AG09309 (cell line): ENCODE results near the gene GAB4.

ENCODE experiments used
- DNase-seq: peaks from one replicate; pipeline ENCODE4 v3.0.0-alpha.2; 2010; ENCODE audit warnings: low read depth
- H3K4me3 ChIP-seq: 2 replicates; pipeline ENCODE4 v1.5.1; 2011; ENCODE audit warnings: mild to moderate bottlenecking, low read depth, low read length, moderate library complexity; ENCODE audit not compliant: control insufficient read depth
- CTCF ChIP-seq: IDR thresholded peaks from 2 replicates; pipeline ENCODE4 v1.5.1; 2011; ENCODE audit warnings: mild to moderate bottlenecking, low read depth, low read length, inconsistent platforms; ENCODE audit not compliant: insufficient read depth, control insufficient read depth; ENCODE audit errors: missing control alignments

Gene GAB4

GRCh38 chr22:16961477-16962186 is 46.4 kb downstream of the GAB4 start:
- DNase-seq: no peak
- TF ChIP-seq CTCF: no peak
- H3K4me3 ChIP-seq: no peak overlapping the region

- no peak for DNase-seq
- TF ChIP-seq CTCF: no peak
- no peak overlapping the region for H3K4me3 ChIP-seq
Observed at GRCh38 chr22:16960884-16961249, 47.2 kb downstream of the GAB4 start.

- DNase-seq: no peak
- TF ChIP-seq CTCF: no peak
- no peak overlapping the region for H3K4me3 ChIP-seq
Observed at GRCh38 chr22:16960220-16960883, 47.7 kb downstream of the GAB4 start.

- DNase-seq: no peak
- no peak overlapping the region for H3K4me3 ChIP-seq
- no peak for TF ChIP-seq CTCF
Observed at GRCh38 chr22:16959345-16959930, 48.6 kb downstream of the GAB4 start.

- H3K4me3 ChIP-seq: no peak overlapping the region
- no peak for DNase-seq
- TF ChIP-seq CTCF: no peak
Observed at GRCh38 chr22:16958475-16958874, 49.5 kb downstream of the GAB4 start.

- no peak overlapping the region for H3K4me3 ChIP-seq
- no peak for TF ChIP-seq CTCF
- no peak for DNase-seq
Observed at GRCh38 chr22:16957781-16958180, 50.2 kb downstream of the GAB4 start.
